GM18526 (cell line): ENCODE data around the gene LRTM2.

Source experiments
- POLR2A ChIP-seq: IDR thresholded peaks from 3 replicates; pipeline ENCODE4 v1.6.1; 2011; ENCODE audit not compliant: insufficient read length; ENCODE audit errors: extremely low read depth

Gene LRTM2

DNA sequence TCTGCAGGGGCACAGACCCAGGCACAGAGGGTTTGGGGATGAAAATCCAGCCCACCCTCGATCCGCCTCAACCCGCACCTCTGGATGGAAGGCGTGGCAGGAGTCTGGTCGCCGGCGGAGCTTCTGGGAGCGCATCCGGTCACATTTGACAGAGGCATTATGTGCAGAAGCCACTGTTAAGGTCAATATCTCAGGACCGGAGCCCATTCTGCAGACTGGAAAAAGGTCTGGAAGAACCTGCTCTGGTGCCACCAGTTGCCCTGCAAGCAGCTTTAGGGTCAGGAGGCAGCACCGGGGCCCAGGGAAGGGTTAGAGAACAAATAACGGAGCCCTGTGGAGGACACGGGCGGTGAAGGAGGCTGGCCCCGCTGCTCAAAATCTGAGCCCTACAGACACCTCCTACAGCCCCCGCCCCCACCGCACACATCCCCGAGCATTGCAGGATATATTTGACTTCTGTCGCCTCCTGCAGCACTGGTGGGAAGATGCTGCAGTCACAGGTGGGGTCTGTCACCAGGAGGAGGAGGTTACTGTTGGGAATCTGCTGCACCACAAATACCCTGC lies 25.1 kb upstream of the LRTM2 start:
- TF ChIP-seq POLR2A, result no peak

DNA sequence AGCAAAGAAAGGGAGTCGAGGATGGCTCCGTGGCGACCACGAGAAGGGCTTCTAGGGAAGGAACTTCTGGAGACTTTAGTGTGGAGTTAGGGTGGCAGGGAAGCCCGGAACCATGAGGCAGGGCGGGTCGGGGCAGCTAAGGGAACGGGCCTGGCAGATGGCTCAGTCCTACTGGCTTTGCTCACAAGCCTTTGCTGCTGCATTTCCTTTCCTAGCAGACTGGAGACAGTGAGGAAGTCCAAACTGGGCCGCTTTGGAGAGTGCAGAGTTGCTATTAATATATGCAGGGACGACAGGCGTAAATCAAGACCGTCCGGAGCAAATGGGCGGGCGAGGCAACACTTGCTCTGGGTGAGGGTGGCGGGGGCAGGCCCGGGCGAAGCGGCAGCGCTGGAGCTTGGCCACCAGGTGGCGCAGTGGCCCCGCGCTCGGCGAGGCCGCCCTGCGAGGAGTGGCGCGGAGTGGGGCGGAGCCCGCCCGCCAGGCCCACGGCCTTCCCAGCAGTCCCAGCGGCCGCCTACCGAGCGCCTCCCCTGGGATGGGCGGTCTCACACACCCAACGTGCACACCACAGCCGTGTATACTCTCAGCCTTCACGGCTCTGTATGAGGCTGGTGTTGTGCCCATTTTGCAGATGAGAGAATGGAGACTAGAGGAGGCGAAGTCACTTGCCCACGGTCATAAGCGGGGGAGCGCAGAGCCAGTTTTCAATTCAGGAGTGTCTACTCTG lies 24.4 kb upstream of the LRTM2 start:
- peak; percentile 90 for TF ChIP-seq POLR2A

DNA sequence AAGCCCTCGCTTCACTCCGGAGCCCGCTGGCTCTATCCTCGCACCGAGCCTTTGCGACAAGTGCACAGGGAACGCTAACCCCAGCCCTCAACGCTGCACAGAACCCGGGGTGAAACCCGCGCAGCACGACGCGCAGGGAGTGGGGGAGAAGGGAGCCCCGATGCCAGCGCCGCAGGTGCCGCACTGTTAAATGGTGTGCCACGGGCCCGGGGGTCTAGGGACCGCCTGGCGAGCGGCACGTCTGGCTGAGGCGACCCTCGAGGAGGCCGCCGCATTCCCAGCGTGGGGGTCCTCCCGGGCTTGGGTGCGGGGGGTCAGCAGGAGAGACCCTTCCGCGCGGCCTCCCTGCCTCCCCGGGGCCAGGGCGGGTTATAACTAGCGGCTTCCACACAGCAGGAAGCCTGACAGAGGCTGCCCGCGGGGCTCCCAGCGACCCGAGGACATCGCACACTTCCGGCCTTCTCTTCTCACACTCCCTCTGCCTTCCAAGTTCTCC lies 23.8 kb upstream of the LRTM2 start:
- TF ChIP-seq POLR2A, result no peak

DNA sequence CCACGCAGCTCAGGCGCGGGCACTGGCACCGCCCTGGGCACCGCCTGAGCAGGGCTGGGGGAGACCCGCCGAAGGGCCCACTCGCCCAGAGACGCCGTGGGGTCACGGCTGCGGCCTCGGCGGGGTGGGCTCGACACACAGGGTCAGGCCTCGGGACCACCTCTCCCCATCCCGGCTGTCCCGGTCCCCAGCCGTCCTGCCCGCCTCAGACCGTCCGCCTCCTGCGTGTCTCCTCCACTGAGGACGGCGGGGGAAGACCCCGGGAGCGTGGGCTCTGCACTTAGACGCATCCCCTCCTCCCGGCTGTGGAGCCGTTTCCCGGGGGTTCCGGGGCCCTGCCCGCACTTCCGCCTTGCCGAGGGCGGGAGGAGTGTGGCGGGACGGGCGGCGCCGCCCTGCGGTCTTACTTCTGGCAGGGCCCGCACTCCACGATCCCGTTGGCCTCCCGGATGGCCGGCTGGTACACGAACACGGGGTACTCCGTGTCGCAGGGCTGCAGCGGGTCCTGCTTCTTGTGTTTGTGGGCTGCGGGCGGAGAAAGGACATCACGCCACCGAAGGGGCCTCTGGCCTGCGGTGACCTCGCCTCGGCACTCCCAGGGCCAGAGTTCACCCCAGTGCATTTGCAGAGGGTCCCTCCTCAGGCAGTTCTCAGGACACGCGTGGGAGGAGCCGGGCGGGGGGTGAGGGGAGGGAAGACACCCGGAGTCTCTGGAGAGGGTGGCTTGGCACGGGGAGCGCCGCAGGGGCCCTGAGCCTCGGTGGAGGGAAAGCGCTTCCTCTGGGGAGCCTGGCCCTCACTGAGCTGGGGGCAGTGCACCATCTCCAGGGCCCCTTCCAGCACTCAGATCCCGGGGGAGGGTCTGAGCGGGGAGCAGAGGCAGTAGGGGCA lies 23.1 kb upstream of the LRTM2 start:
- peak; percentile 45 for TF ChIP-seq POLR2A

DNA sequence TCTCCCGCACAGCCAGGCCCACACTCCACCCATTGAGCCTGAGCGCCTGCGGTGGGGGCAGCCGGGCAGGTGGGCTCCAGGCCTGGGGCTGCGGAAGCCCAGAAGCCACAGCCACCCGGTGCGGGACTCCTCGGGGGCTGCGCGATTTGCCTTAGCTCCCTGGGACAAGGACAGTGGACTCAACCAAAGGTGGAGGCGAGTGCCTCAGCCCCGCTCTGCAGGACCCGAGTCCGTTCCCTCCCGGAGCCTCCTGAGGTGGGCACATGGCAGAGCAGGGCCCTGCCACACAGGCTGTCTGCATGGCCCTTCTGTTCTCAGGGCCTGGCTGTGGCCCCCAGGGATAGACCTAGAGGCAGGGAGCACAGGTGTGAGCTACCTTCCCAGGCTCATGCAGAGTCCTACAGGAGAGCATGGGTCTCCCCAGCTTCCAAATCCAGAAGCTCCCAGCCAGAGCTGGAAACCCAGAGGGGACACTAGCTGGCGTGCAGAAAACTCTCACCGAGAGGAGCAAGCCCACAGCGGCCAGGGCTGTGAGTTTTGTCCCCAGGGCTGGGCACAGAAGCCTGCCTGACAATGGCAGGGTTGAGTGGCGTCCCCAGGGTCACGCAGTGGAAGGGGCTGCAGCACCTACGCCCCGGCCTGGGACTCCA lies 22.2 kb upstream of the LRTM2 start:
- TF ChIP-seq POLR2A, result no peak

DNA sequence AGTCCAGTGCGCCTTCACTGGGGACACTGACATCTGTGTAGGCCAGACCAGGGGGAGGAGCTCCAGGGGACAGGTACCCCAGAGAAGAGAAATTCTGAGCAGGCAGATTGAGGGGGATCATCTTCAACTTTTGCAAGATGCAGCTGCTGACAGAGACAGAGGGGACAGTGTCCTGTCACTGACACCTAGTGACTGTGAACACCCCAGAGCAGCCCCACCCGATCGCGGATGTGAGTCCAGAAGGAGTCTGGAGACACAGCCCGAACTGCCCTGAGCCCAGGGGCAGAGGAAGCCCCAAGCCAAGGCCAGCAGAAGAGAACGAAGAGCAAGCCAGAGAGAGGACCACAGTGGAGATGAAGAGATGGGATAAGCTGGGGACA lies 21.7 kb upstream of the LRTM2 start:
- TF ChIP-seq POLR2A, result no peak

DNA sequence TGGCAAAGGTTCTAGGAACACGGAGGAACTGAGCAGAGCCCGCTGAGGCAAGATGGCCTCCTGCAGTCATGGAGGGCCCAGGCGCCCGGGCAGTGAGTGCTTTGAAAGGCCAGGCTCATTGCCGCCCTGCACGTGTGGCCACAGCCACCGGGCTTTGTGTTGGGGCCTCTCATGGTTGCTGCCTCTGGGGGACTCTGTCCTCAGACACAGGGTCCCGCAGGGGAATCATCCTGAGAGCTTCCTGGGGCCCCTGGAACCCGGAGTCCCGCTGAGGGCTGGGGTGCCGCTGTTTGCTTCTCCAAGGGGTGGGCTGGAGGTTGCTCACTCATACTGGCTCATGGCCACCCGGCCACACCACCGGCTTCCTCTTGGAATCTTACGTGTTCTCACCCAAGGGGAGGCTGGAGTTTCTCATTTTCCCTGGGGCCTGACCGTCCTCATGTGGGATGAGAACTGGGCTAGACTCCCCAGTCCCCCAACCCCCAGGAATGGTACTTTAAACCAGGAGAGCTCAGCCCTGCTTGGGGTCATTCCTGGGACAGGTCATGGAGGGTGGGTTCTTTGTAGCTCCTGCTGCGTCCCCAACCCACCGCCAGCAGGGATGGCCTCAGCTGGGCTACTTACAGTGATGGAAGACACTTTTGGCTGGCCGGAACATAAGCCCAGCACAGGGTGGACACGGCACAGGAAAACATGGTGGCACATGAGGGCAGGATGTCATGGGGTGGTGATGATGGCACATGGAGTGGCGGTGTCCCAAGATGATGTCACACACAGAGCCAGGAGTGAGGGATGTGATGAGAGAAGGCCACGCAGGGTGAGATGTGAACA lies 21.1 kb upstream of the LRTM2 start:
- no peak for TF ChIP-seq POLR2A

DNA sequence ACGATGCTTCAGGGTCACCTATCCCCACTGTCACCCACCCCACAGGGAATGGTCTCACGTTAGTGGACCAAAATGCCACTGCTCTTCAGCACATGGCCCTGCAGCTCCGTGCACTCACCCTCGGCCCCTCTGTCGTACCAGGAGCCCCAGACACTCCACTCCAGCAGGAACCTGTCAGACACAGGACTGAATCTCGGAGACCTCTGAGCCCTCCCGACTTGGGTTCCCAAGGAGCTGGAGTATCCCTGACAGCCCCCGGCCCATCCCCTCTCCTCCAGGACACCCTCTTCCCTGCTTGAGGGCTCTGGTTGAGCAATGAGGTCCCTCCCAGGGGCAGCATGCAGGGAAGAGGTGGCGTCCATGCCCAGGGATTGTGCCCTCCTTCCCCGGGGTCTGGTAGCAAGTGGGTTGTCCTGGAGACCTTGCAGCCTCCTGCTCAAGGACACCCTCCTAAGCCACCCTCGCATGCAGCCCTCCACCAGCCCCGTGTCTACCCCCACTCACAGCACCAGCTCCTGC lies 20.4 kb upstream of the LRTM2 start:
- no peak for TF ChIP-seq POLR2A

DNA sequence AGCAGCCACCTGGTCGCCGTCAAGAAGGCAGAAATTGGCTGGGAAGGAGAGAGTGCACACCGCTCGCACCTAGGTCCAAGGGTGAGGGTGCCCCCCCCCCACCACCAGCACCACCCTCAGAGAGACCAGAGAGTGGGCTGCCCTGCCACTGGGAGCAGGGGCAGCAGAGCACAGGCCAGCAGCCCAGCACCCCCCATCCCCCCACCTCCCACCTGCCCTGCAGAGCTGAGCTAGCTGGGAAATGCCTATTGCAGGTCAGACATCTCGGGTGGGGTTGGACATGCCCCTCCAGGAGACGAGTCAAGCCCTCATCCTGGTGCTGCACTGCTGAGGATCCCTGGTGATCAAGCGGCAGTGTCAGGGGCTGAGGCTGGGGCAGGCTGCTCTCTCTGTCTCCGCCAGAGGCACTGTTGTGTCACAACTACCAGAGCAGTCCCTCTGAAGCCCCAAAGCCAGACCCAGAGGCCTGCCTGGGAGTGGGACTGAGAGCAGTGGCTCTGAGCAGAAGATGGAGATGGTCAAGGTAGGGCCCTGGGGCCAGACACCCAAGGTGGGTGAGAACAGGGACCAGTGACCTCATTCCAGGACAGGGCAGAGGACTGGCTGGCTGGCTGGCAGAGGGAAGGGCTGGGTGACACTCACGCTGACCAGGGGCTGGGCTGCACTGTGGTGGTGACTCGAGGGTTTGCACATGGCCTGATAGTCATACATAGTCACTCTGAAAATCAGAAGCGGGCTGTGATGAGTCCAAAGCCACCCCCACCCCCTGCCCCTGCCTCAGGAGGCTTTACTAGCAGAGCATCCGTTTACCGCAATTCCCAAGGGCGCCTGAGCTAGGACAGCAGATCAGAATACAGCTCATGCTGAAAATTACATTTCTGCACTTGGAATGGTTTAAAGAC lies 19.7 kb upstream of the LRTM2 start:
- no peak for TF ChIP-seq POLR2A

DNA sequence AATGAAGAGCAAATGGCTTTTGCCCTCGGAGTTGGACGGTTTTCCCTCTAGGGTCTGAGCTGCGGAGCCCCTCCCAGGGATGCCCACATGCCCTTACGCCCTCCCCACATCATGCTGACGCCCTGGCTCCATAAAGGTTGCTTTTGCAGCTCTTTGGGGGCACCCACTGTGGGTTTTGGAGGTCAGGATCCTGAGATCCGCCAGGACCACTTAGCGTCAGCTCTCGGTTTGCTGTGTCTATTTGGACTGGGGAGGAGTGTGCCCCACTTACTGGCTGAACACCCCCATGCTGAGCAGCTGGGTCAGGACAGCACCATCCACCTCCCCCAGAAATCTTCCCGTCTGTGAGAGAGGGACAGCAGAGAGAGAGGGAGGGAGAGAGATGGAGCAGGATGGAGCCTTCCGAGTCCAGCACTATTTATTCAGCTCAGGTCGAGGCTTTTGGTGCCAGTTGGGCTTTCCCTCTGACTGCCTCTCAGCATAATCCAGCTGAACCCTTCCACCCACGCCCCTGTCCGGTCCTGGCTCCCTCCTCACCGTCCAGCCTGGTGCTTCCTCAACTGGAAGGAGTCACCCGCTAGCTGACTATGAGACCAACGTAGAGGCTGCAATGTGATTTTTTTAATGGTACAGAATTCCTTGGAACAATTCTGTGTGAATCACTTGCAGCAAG lies 18.9 kb upstream of the LRTM2 start:
- TF ChIP-seq POLR2A, result no peak

DNA sequence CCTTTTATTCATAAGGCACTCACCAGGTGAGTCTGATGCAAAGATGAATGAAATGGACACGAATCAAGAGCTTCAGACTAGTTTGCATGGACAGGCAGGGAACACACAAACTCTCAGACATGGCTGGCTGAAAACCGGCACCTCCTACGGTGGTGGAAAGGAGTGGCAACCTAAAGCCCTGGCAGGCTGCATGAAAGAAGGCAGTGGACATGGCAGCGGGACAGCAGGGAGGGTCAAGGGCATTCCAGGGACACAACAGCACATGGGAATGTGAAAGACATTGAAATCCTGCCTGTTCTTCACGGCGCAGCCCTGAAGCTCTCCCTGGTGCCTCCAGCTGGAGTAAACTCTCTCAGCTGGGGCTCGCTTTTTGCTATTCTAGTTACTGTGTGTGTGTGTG lies 16.6 kb upstream of the LRTM2 start:
- no peak for TF ChIP-seq POLR2A

DNA sequence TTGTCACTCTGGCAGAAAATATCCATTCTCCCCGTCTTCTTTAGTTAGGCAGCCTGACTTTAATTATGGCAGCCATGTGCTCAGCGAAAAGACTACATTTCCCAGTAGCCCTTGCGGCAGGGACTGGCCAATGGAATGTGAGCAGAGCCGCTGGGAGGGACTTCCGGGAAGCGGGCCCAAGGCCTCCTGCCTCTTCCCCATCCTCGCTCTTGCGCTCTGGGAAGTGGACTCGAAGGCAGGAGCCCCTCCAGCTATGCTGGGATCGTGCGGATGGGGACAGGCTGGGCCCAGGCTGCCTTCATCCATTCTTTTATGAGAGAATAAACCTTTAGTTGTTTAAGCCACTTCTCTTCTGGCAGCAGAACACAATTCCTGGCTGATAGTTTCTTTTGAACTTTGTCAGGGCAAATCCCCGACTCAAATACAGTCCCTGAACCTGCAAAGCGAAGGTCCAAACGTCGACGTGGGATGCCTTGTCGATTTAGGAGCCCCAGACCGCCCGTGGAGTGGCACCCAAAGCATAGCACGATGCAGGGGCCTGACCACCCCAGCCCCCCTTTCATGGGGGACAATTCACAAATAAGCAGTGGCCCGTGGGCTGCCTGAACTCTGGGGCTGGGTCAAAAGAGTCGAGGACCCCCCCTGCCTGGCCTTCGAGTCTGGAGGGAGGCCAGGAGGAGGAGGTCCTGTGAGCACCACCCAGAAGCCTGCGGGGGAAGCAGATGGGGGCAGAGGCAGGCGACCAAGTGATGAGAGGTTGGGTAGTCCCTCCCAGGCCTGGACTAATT lies 15.6 kb upstream of the LRTM2 start:
- peak; percentile 46 for TF ChIP-seq POLR2A
